Lung (tissue), 12 donors: ENCODE results near the gene LCP2. TPM values are rescaled to one million over a fixed set of nuclear protein-coding genes. Genes with fewer than 3 reads are reported as not detected.

Experiments
- ATAC-seq: fragments of 200-7000 bp; cut with Tn5 transposase; one replicate; pipeline ENCODE4 v1.9.1; 2020; ENCODE audit warnings: moderate number of reproducible peaks; ENCODE audit not compliant: insufficient read depth, low FRiP score
- DNase-seq, 3 donors: peaks; one replicate each; pipeline ENCODE4 v3.0.0-alpha.2; 2013 to 2017
- H3K27ac ChIP-seq, 2 donors: one replicate each; pipeline ENCODE4 v1.5.1; 2013; ENCODE audit warnings: mild to moderate bottlenecking in 2 of 2, moderate library complexity in 2 of 2, control low read depth in 1 of 2, inconsistent platforms in 1 of 2, low read depth in 1 of 2, low read length in 1 of 2
- H3K27me3 ChIP-seq, 3 donors: one replicate each; pipeline ENCODE4 v1.5.1; 2013; ENCODE audit warnings: low read length in 2 of 3; ENCODE audit not compliant: control insufficient read depth in 3 of 3, insufficient read depth in 3 of 3
- H3K36me3 ChIP-seq, 4 donors: one replicate each; pipeline ENCODE4 v1.5.1; 2013; ENCODE audit warnings: low read length in 4 of 4, mild to moderate bottlenecking in 1 of 4, moderate library complexity in 1 of 4; ENCODE audit not compliant: control insufficient read depth in 4 of 4, insufficient read depth in 4 of 4
- H3K4me1 ChIP-seq, 5 donors: one replicate each; pipeline ENCODE4 v1.5.1; 2013; ENCODE audit warnings: low read length in 5 of 5, mild to moderate bottlenecking in 2 of 5, moderate library complexity in 1 of 5; ENCODE audit not compliant: control insufficient read depth in 5 of 5, insufficient read depth in 5 of 5
- H3K4me3 ChIP-seq: one replicate; pipeline ENCODE4 v1.5.1; 2013; ENCODE audit warnings: mild to moderate bottlenecking, control low read depth, moderate library complexity
- H3K9ac ChIP-seq, 2 donors: one replicate each; pipeline ENCODE4 v1.5.1; 2013; ENCODE audit warnings: low read length in 2 of 2, control low read depth in 1 of 2; ENCODE audit not compliant: insufficient read depth in 1 of 2
- H3K9me3 ChIP-seq, 4 donors: one replicate each; pipeline ENCODE4 v1.5.1; 2013; ENCODE audit warnings: low read length in 3 of 4, mild to moderate bottlenecking in 1 of 4, moderate library complexity in 1 of 4; ENCODE audit not compliant: control insufficient read depth in 4 of 4, insufficient read depth in 3 of 4
- WGBS, 2 donors: extraction: QIAGEN DNeasy Blood & Tissue Kit; methylation state at CpG; one replicate each; pipeline ENCODE4 v1.1.7; 2013; 5-methylcytosine and 5-hydroxymethylcytosine counted together
- polyA plus RNA-seq, 2 donors: library from polyadenylated mRNA; stranded (reverse); fragments of 200-250 nt; gene quantifications; one replicate each; pipeline ENCODE4 v1.2.1, GENCODE V29; 2013
- total RNA-seq, 2 donors: library from RNA; depleted of rRNA in 1 of 2; stranded (reverse); fragments of >200 nt in 1 of 2; gene quantifications; one replicate each; pipeline ENCODE4 v1.2.1, GENCODE V29; 2014 to 2021
- TF ChIP-seq, protein P1 (sequence below): IDR thresholded peaks from 2 replicates; pipeline ENCODE4 v1.5.1; 2012; ENCODE audit warnings: mild to moderate bottlenecking; ENCODE audit errors: control extremely low read depth, extremely low read depth
- donor health status: control.
- donor health status: control.
- donor health status: Bipolar disorder and iron deficiency.
- donor health status: healthy.
- donor health status: DM: yes; HTN: yes; CAD: no.

Gene LCP2
- total and polyA plus RNA-seq, 4 donors: 15.6 to 127 (median 56.0) TPM

DNA sequence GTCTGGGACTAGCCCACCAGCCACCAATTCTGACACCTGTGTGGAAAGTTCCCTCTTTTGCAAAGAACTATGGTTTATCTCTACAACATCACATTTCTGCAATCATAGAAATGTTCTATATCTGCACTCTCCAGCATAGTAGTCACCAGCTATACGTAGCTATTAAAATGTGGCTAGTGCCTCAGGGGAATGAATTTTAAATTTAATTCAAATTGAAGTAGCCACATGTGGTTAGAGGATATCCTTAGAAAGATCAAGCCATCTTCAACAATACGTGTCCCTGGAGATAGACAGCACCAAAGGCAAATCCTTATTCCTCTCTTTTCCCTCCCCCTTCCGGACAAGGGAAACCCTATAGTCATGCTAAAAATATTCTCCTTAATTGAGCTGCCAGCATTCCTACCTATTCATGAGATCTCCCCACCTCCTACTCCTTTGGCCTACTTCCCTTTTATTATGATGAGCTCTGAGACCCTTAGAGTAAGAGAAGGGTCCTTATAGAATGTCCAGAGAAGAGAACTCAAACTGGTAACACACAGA is 11.1 kb downstream of the LCP2 start:
- DNase-seq (no peak), ATAC-seq (no peak)
- Histone ChIP-seq H3K4me1 (peaks cover 0 to 11% (median 6%) of the 10 kb centered on the region in 5 donors), H3K4me3 (no peak overlapping the region), H3K36me3 (peaks cover 0 to 15% (median 0%) of the 10 kb centered on the region in 4 donors), H3K9me3 (peaks cover 0 to 6% (median 0%) of the 10 kb centered on the region in 4 donors), H3K27me3 (peaks cover 0 to 14% (median 8%) of the 10 kb centered on the region in 3 donors), H3K27ac (no peak overlapping the region), H3K9ac (no peak overlapping the region)
- 70 to 86% methylated on average over 3 of the region's 3 CpGs for WGBS, 2 donors
- TF ChIP-seq, protein P1, sequence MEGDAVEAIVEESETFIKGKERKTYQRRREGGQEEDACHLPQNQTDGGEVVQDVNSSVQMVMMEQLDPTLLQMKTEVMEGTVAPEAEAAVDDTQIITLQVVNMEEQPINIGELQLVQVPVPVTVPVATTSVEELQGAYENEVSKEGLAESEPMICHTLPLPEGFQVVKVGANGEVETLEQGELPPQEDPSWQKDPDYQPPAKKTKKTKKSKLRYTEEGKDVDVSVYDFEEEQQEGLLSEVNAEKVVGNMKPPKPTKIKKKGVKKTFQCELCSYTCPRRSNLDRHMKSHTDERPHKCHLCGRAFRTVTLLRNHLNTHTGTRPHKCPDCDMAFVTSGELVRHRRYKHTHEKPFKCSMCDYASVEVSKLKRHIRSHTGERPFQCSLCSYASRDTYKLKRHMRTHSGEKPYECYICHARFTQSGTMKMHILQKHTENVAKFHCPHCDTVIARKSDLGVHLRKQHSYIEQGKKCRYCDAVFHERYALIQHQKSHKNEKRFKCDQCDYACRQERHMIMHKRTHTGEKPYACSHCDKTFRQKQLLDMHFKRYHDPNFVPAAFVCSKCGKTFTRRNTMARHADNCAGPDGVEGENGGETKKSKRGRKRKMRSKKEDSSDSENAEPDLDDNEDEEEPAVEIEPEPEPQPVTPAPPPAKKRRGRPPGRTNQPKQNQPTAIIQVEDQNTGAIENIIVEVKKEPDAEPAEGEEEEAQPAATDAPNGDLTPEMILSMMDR: no peak

DNA sequence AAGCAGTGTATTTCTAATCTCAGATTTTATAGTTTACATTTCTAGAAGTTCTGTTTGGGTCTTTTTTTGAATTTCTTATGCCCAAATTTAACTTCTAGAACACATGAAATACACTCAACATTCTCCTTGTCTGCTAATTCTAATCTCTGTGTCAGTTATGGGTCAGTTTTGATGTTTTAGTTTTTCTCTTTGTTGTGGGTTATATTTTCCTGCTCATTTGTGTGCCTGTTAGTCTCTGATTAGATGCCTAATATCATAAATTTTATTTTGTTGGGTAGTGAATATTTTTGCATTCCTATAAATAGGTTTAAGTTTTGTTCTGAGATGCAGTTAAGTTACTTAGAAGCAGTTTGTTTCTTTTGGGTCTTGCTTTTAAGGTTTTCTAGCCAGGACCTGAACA is 12.4 kb downstream of the LCP2 start:
- Histone ChIP-seq H3K9ac (no peak overlapping the region), H3K27me3 (peaks cover 0 to 10% (median 7%) of the 10 kb centered on the region in 3 donors), H3K4me1 (peaks cover 0 to 11% (median 8%) of the 10 kb centered on the region in 5 donors), H3K27ac (no peak overlapping the region), H3K4me3 (no peak overlapping the region), H3K9me3 (peaks cover 0 to 6% (median 0%) of the 10 kb centered on the region in 4 donors), H3K36me3 (peaks cover 0 to 14% (median 0%) of the 10 kb centered on the region in 4 donors)
- ATAC-seq (no peak), DNase-seq (no peak)
- TF ChIP-seq, protein P1: no peak

DNA sequence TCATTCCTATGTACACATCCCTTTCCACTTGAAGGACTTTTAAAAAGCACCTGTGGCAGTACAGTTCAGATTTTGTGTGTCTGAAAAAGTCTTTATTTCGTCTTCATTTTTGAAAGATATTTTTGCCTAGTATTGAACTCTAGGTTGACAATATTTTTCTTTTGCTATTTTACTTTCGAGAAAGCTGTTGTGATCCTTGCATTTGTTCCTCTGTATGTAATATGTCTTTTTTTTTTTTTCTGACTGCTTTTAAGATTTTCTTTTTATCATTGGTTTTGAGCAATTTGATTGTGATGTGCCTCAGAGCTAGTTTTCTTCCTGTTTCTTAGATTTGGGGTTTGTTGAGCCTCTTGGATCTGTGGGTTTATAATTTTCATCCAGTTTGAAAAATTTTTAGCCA is 13.3 kb downstream of the LCP2 start:
- DNase-seq (no peak), ATAC-seq (no peak)
- Histone ChIP-seq H3K27ac (no peak overlapping the region), H3K9me3 (peaks cover 0 to 3% (median 0%) of the 10 kb centered on the region in 4 donors), H3K4me3 (no peak overlapping the region), H3K36me3 (peaks cover 0 to 13% (median 0%) of the 10 kb centered on the region in 4 donors), H3K9ac (no peak overlapping the region), H3K27me3 (peaks cover 0 to 7% (median 5%) of the 10 kb centered on the region in 3 donors), H3K4me1 (peaks cover 0 to 14% (median 9%) of the 10 kb centered on the region in 5 donors)
- 84 to 96% methylated on average over 2 of the region's 2 CpGs for whole genome bisulfite sequencing, 2 donors
- TF ChIP-seq, protein P1: no peak
